Measurements from ENCODE around the gene HDLBP. TPM values are rescaled to one million over a fixed set of nuclear protein-coding genes. Genes with fewer than 3 reads are reported as not detected.

HDLBP gene
- total RNA-seq, 5 donors from 2014 or later (not counting 1 experiment from before 2014, with no cell fraction given) = 130 to 184 (median 148) TPM

DNA sequence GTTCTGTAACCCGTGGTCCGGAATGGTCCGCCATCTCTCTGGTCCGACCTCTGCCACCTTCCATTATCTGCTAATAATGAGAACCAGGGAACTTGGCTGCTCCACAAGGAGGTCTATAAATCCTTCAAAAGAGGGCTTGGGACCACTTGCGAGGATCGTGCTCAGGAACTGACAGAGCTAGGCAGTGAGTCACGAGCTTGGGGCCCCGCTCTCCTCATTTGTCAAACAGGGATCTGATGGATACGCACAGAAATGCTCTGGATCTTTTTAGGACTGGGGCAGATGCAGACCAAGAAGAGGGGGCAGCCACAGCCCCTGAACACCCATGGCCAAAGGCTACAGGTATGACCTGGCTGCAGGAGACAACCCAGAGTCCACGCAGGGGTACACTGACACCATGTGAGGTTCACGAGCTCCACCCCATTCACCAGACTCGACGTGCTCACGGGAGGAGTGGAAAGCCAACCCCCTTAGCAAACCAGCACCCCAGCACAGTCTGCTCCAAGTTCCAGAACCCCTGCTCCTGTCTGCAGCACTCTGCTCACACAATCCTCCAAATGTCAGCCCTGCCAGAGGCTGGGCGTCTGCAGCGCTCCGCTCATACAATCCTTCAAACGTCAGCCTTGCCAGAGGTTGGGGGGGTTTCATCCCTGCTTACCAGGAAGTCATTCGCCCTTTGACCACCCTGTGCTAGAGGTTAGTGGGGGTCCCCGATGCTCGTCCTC, 81.2 kb downstream of the HDLBP start:
- H3K9me3 ChIP-seq = no peaks in the 10 kb centered on the region
- DNase-seq = no peak
- H3K27ac ChIP-seq (ENCODE audit: low read length) = no peak overlapping the region
- ChIA-PET POLR2A (no interaction called here), CTCF (interaction anchor here in 1 of 2 donors (0.5 kb wide), 1 partner anchor 13 kb away, joined by 3 read pairs; no protein-coding TSS in a partner anchor)
- no peaks in the 10 kb centered on the region for H3K27me3 ChIP-seq (replicated peaks in 1 of 2; ENCODE audit: control insufficient read depth in 2 of 2, extremely low read depth in 1 of 2, insufficient read depth in 2 of 2, low read length in 1 of 2)
- no peak for ATAC-seq (replicated peaks in 1 of 4)
- H3K4me3 ChIP-seq (ENCODE audit: control insufficient read depth in 1 of 2, extremely low read depth in 1 of 2, low read length in 1 of 2) = no peak overlapping the region
- 95% methylated on average over 11 of the region's 21 CpGs for WGBS (ENCODE audit: insufficient coverage)
- no peak overlapping the region for H3K4me3 Mint-ChIP-seq
- H3K36me3 Mint-ChIP-seq = peaks cover 91% of the 10 kb centered on the region
- no peaks in the 10 kb centered on the region for H3K4me1 Mint-ChIP-seq
- no peaks in the 10 kb centered on the region for H3K27me3 Mint-ChIP-seq
- no peak overlapping the region for H3K27ac Mint-ChIP-seq
- H3K4me1 ChIP-seq (ENCODE audit: control insufficient read depth in 1 of 2, extremely low read depth in 1 of 2, insufficient read depth in 2 of 2, low read length in 2 of 2) = no peaks in the 10 kb centered on the region
- peaks cover 38 to 91% of the 10 kb centered on the region in 2 donors for H3K36me3 ChIP-seq (ENCODE audit: control insufficient read depth in 2 of 2, extremely low read depth in 1 of 2, insufficient read depth in 1 of 2, low read length in 1 of 2)
- H3K9me3 Mint-ChIP-seq = no peaks in the 10 kb centered on the region

DNA sequence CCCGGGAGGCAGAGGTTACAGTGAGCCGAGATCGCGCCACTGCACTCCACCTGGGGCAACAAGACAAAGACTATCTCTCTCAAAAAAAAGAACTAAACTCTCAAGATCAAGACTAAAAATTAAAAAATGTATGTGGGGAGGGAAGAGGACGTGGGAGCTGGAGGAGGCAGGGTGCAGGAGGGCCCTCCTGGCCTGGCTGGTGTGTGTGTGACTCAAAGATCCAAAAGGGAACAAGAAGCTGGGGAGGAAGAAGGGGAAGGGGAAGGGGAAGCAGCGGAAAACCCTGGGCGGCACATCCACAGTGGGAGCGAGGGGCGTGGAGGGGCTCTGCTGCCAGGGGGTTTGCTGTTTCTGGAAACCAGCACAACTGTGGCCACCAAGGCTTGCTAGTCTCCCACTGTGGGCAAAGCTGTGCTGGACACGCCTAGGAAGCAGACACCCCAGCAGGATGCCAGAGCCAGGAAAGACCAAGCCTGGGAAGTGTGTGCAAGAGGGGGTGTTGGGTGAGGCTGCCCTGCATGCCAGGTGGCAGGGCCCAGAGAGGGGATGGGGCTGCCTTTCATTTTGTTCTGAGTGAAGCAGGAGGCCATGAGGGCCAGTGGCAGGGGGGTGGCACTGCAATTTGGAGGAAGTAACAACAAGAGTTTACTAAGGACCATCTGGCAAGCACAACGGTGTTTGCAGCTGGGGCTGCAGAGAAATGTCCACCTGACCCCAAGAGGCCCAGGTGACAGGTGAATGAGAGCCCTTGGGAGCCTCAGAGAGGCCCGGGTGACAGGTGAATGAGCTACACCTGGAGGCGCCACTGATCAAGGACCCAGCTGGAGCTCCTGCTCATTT, 82.5 kb downstream of the HDLBP start:
- ChIA-PET POLR2A (no interaction called here), CTCF (no interaction called here)
- no peaks in the 10 kb centered on the region for H3K27me3 Mint-ChIP-seq
- H3K9me3 ChIP-seq = no peaks in the 10 kb centered on the region
- no peaks in the 10 kb centered on the region for H3K4me1 Mint-ChIP-seq
- H3K9me3 Mint-ChIP-seq = no peaks in the 10 kb centered on the region
- peaks cover 29 to 91% of the 10 kb centered on the region in 2 donors for H3K36me3 ChIP-seq (ENCODE audit: control insufficient read depth in 2 of 2, extremely low read depth in 1 of 2, insufficient read depth in 1 of 2, low read length in 1 of 2)
- WGBS (ENCODE audit: insufficient coverage) = 95% methylated on average over 8 of the region's 13 CpGs
- ATAC-seq (replicated peaks in 1 of 4) = no peak
- H3K27ac Mint-ChIP-seq = no peak overlapping the region
- H3K4me3 ChIP-seq (ENCODE audit: control insufficient read depth in 1 of 2, extremely low read depth in 1 of 2, low read length in 1 of 2) = no peak overlapping the region
- peaks cover 86% of the 10 kb centered on the region for H3K36me3 Mint-ChIP-seq
- DNase-seq = no peak
- H3K27ac ChIP-seq (ENCODE audit: low read length) = no peak overlapping the region
- no peaks in the 10 kb centered on the region for H3K4me1 ChIP-seq (ENCODE audit: control insufficient read depth in 1 of 2, extremely low read depth in 1 of 2, insufficient read depth in 2 of 2, low read length in 2 of 2)
- no peak overlapping the region for H3K4me3 Mint-ChIP-seq
- H3K27me3 ChIP-seq (replicated peaks in 1 of 2; ENCODE audit: control insufficient read depth in 2 of 2, extremely low read depth in 1 of 2, insufficient read depth in 2 of 2, low read length in 1 of 2) = no peaks in the 10 kb centered on the region

DNA sequence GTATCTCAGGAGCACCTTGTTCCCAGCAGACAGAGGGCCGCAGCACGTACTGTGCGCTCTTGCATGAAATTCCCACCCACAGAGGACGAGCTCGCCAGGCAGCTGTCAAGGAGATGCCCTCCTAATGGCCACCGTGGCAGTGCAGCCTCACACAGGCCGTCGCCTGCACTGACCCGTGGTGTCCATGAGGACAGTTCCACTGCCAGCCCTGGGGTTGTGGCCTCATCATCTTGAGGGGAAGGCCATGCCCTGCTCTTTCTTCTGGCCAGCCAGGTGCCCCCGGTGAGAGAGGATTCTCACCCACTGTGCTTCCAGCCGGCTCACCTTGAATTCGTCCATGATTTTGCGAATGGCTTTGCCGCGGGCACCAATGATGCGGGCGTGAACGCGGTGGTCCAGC, 85.0 kb downstream of the HDLBP start:
- DNase-seq (no peak), ATAC-seq (replicated peaks in 1 of 4) (no peak)
- no peaks in the 10 kb centered on the region for H3K9me3 Mint-ChIP-seq
- H3K4me1 Mint-ChIP-seq = no peaks in the 10 kb centered on the region
- no peaks in the 10 kb centered on the region for H3K27me3 Mint-ChIP-seq
- WGBS (ENCODE audit: insufficient coverage) = 97% methylated on average over 9 of the region's 19 CpGs
- Histone ChIP-seq H3K36me3 (ENCODE audit: control insufficient read depth in 2 of 2, extremely low read depth in 1 of 2, insufficient read depth in 1 of 2, low read length in 1 of 2) (peaks cover 30 to 72% of the 10 kb centered on the region in 2 donors), H3K9me3 (no peaks in the 10 kb centered on the region), H3K27me3 (replicated peaks in 1 of 2; ENCODE audit: control insufficient read depth in 2 of 2, extremely low read depth in 1 of 2, insufficient read depth in 2 of 2, low read length in 1 of 2) (no peaks in the 10 kb centered on the region), H3K4me1 (ENCODE audit: control insufficient read depth in 1 of 2, extremely low read depth in 1 of 2, insufficient read depth in 2 of 2, low read length in 2 of 2) (no peaks in the 10 kb centered on the region), H3K4me3 (ENCODE audit: control insufficient read depth in 1 of 2, extremely low read depth in 1 of 2, low read length in 1 of 2) (no peak overlapping the region), H3K27ac (ENCODE audit: low read length) (no peak overlapping the region)
- CTCF ChIA-PET = no interaction called here
- H3K27ac Mint-ChIP-seq = no peak overlapping the region
- H3K4me3 Mint-ChIP-seq = no peak overlapping the region
- POLR2A ChIA-PET = interaction anchor here in 1 of 2 donors (0.7 kb wide), 1 partner anchor 369 kb away, joined by 5 read pairs; no protein-coding TSS in a partner anchor
- H3K36me3 Mint-ChIP-seq = peaks cover 74% of the 10 kb centered on the region

DNA sequence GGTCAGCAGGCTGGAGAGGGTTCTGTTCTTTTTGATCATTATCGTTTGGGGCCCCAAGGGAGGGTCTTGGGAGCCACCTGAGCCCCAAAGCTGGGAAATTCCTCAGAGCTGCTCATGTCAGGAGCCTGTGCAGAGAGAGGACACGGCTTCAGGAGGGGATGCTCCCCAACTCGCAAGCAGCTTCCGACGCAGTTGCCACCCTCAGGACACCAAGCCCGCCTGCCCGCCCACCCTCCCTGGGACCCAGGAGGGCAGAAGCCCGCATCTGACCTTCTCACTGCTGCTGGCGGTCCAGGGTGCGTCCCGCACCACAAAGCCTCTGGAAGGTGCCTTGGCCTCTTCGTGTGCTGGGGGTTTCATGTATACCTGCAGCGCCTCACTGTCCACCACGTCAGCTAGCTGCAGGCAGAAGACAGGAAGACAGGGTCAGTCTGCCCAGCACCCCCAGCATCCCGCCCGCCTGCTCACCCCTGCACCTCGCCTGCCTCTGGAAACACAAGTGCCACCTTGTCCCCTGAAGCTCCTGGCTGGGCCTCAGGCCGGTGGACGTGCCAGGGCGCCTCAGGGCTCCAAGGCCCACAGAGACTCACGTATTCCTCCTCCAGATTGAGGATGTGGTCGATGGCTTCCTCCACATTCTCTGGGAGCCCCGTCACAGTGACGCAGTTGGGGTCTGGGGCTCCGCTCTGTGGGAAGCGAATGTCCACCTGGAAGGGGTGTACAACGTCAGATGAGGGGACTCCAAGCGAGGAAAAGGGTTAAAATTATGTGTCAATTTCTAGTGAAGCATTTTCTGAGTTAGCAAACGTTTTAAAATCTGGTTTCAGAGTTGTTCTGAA, 85.7 kb downstream of the HDLBP start:
- POLR2A ChIA-PET = no interaction called here
- Mint-ChIP-seq H3K36me3 (peaks cover 67% of the 10 kb centered on the region), H3K27ac (no peak overlapping the region), H3K4me1 (peaks cover 0 to under 1% (median 0%) of the 10 kb centered on the region in 3 donors), H3K4me3 (no peak overlapping the region), H3K9me3 (no peaks in the 10 kb centered on the region), H3K27me3 (no peaks in the 10 kb centered on the region)
- Histone ChIP-seq H3K27ac (ENCODE audit: low read length) (no peak overlapping the region), H3K36me3 (ENCODE audit: control insufficient read depth in 2 of 2, extremely low read depth in 1 of 2, insufficient read depth in 1 of 2, low read length in 1 of 2) (peaks cover 26 to 66% of the 10 kb centered on the region in 2 donors), H3K27me3 (replicated peaks in 1 of 2; ENCODE audit: control insufficient read depth in 2 of 2, extremely low read depth in 1 of 2, insufficient read depth in 2 of 2, low read length in 1 of 2) (no peaks in the 10 kb centered on the region), H3K9me3 (no peaks in the 10 kb centered on the region), H3K4me3 (ENCODE audit: control insufficient read depth in 1 of 2, extremely low read depth in 1 of 2, low read length in 1 of 2) (no peak overlapping the region), H3K4me1 (ENCODE audit: control insufficient read depth in 1 of 2, extremely low read depth in 1 of 2, insufficient read depth in 2 of 2, low read length in 2 of 2) (no peaks in the 10 kb centered on the region)
- 95% methylated on average over 20 of the region's 29 CpGs for WGBS (ENCODE audit: insufficient coverage)
- DNase-seq = no peak
- no peak for ATAC-seq (replicated peaks in 1 of 4)
- CTCF ChIA-PET = no interaction called here

DNA sequence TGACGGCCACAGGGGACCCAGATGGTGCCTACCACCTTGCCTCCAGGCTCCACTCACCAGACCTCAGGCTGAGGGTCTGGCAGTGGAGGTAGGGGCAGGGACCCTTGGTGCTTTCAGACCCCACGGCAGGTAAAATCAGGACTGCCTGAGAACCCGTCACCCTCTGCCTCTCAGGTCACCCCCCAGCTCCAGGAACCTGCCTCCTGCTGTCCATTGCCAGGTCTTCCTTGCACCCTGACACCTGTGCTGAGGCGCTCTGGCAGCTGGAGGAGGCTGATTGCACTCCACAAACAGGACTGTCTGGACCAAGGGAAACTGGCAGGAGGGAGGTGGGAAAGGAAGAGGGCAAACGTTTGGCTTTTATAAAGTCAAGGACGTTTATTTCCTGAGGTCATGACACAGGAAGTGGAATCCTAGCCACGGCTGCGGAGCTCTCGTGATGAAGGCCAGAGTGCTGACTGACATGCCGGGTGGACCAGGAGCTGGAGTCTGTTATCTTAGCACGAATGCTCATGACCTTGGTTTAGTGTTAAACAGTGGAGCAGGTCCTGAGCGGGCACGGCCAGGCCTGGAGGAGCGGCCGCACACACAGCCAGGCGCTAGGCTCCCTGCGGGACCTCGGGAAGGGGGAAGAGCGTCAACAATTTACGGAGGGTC, 86.5 kb downstream of the HDLBP start:
- Histone ChIP-seq H3K36me3 (ENCODE audit: control insufficient read depth in 2 of 2, extremely low read depth in 1 of 2, insufficient read depth in 1 of 2, low read length in 1 of 2) (peaks cover 23 to 58% of the 10 kb centered on the region in 2 donors), H3K4me3 (ENCODE audit: control insufficient read depth in 1 of 2, extremely low read depth in 1 of 2, low read length in 1 of 2) (no peak overlapping the region), H3K4me1 (ENCODE audit: control insufficient read depth in 1 of 2, extremely low read depth in 1 of 2, insufficient read depth in 2 of 2, low read length in 2 of 2) (no peaks in the 10 kb centered on the region), H3K27me3 (replicated peaks in 1 of 2; ENCODE audit: control insufficient read depth in 2 of 2, extremely low read depth in 1 of 2, insufficient read depth in 2 of 2, low read length in 1 of 2) (no peaks in the 10 kb centered on the region), H3K27ac (ENCODE audit: low read length) (no peak overlapping the region), H3K9me3 (no peaks in the 10 kb centered on the region)
- H3K9me3 Mint-ChIP-seq = no peaks in the 10 kb centered on the region
- ChIA-PET CTCF (no interaction called here), POLR2A (no interaction called here)
- H3K27ac Mint-ChIP-seq = no peak overlapping the region
- 86% methylated on average over 15 of the region's 20 CpGs for WGBS (ENCODE audit: insufficient coverage)
- ATAC-seq (replicated peaks in 1 of 4) (no peak), DNase-seq (no peak)
- no peaks in the 10 kb centered on the region for H3K27me3 Mint-ChIP-seq
- peaks cover 0 to 5% (median 0%) of the 10 kb centered on the region in 3 donors for H3K4me1 Mint-ChIP-seq
- no peak overlapping the region for H3K4me3 Mint-ChIP-seq
- peaks cover 60% of the 10 kb centered on the region for H3K36me3 Mint-ChIP-seq
